ENCODE results near the gene NDUFAB1.

DNA sequence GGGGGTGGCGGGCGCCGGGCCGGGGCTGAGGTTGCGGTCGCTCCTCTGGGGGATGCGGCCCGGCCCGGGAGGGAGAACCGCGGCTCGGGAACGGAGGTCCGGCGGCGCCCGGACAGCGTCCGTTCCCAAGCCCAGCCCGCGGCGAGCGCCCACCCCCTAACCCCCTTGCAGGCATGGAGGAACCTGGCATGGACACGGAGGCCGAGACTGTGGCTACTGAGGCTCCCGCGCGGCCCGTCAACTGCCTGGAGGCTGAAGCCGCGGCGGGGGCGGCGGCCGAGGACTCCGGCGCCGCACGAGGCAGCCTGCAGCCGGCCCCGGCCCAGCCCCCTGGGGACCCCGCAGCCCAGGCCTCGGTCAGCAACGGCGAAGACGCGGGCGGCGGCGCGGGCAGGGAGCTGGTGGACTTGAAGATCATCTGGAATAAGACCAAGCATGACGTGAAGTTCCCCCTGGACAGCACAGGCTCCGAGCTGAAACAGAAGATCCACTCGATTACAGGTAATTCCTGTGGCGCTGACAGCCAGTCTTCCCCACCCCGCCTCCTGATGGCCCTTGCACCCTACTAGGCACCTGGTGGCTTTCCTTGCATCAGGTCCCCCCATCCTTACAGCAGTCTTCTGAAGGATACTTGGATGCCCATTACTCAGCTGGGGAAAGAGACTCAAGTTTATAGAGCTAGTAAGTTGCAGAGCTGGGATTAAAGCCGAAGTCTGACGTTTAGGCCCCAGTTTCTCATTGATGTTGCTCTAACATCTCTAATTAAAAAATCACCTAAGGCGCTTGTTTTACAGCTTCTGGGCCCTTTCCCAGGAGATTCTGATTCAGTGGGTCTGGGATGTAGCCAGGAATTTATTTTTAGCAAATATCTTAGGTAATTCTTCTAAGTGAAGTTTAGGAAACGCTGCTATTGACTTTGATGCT is 38.1 kb downstream of the NDUFAB1 start:
- no peak for TF ChIP-seq CTCF (IDR thresholded peaks at IDR 0.05)
- TF ChIP-seq POLR2A (IDR thresholded peaks at IDR 0.05), result no peak
